IMR-90 (cell line): ENCODE results near the gene SVIL. TPM values are rescaled to one million over a fixed set of nuclear protein-coding genes. Genes with fewer than 3 reads are reported as not detected.

ENCODE experiments used
- ATAC-seq: fragments of 200-7000 bp; cut with Tn5 transposase; 2 replicates; pipeline ENCODE4 v1.9.1; 2020; ENCODE audit warnings: low read depth, mild to moderate bottlenecking, moderate library complexity
- Bru-seq: library from RNA; stranded (reverse); fragments of 400-500 nt; gene quantifications from one replicate; lab custom pipeline; 2021; lab: Mats Ljungman, UMichigan
- BruChase-seq, 2 experiments: library from RNA; stranded (reverse); fragments of 400-500 nt; gene quantifications; one replicate each; lab custom pipeline; 2021; lab: Mats Ljungman, UMichigan
- BruUV-seq: library from RNA; stranded (reverse); fragments of 400-500 nt; replicated peaks from 2 replicates; lab custom pipeline; 2021; lab: Mats Ljungman, UMichigan
- CTCF ChIA-PET: fragments of 300-600 bp; formaldehyde crosslinking; extraction: SDS; loops from one replicate; lab custom pipeline; 2021; ENCODE audit warnings: antibody characterized with exemption; lab: Yijun Ruan, JAX
- POLR2A ChIA-PET: fragments of 300-600 bp; sonication (Branson Sonifier 250); formaldehyde crosslinking; loops from one replicate; lab custom pipeline; 2022; ENCODE audit warnings: antibody characterized with exemption; ENCODE audit not compliant: unreplicated experiment; lab: Charles Lee
- DNase-seq: peaks from one replicate; pipeline ENCODE4 v3.0.0; 2013
- H2AFZ ChIP-seq: replicated peaks from 2 replicates; pipeline ENCODE3; 2013; ENCODE audit warnings: low read length, mild to moderate bottlenecking; ENCODE audit not compliant: poor library complexity
- H2AK5ac ChIP-seq: 2 replicates; pipeline ENCODE4 v1.6.1; 2013; ENCODE audit warnings: low read depth, low read length, inconsistent platforms
- H2AK9ac ChIP-seq: replicated peaks from 2 replicates; pipeline ENCODE3; 2013; ENCODE audit warnings: mild to moderate bottlenecking, low read depth, low read length, moderate library complexity; ENCODE audit not compliant: poor library complexity
- H2BK120ac ChIP-seq: 2 replicates; pipeline ENCODE4 v1.6.1; 2013; ENCODE audit warnings: low read depth, low read length, inconsistent platforms
- H2BK15ac ChIP-seq: 3 replicates; pipeline ENCODE4 v1.6.1; 2013; ENCODE audit warnings: low read depth, low read length, inconsistent platforms
- H2BK20ac ChIP-seq: 2 replicates; pipeline ENCODE4 v1.6.1; 2013; ENCODE audit warnings: low read depth, mild to moderate bottlenecking, inconsistent platforms, low read length, moderate library complexity
- H2BK5ac ChIP-seq: 2 replicates; pipeline ENCODE4 v1.6.1; 2013; ENCODE audit warnings: mild to moderate bottlenecking, low read depth, low read length, inconsistent platforms; ENCODE audit not compliant: poor library complexity, severe bottlenecking
- H3K14ac ChIP-seq: replicated peaks from 2 replicates; pipeline ENCODE4 v1.6.1; 2013; ENCODE audit warnings: low read depth, low read length, inconsistent platforms
- H3K18ac ChIP-seq: 2 replicates; pipeline ENCODE4 v1.6.1; 2013; ENCODE audit warnings: low read depth, low read length, control low read depth
- H3K23ac ChIP-seq: 2 replicates; pipeline ENCODE4 v1.6.1; 2013; ENCODE audit warnings: low read depth, low read length, inconsistent platforms
- H3K27ac ChIP-seq: 2 replicates; pipeline ENCODE4 v1.5.1; 2013; ENCODE audit warnings: mild to moderate bottlenecking, control low read depth, low read length; ENCODE audit not compliant: insufficient read depth
- H3K27me3 ChIP-seq: 2 replicates; pipeline ENCODE4 v1.6.1; 2013; ENCODE audit warnings: low read length; ENCODE audit not compliant: control insufficient read depth, insufficient read depth
- H3K36me3 ChIP-seq: 2 replicates; pipeline ENCODE4 v1.6.1; 2013; ENCODE audit warnings: low read length, mixed read lengths; ENCODE audit not compliant: control insufficient read depth, insufficient read depth
- H3K4ac ChIP-seq: 2 replicates; pipeline ENCODE4 v1.6.1; 2013; ENCODE audit warnings: low read depth, low read length, inconsistent platforms
- H3K4me1 ChIP-seq: 2 replicates; pipeline ENCODE4 v1.6.1; 2013; ENCODE audit warnings: low read length, mixed read lengths; ENCODE audit not compliant: control insufficient read depth, insufficient read depth
- H3K4me2 ChIP-seq: 2 replicates; pipeline ENCODE4 v1.6.1; 2013; ENCODE audit warnings: low read depth, mild to moderate bottlenecking, control low read depth, low read length, moderate library complexity
- H3K4me3 ChIP-seq: 2 replicates; pipeline ENCODE4 v1.5.1; 2013; ENCODE audit warnings: low read depth, mild to moderate bottlenecking, control low read depth, low read length, moderate library complexity; ENCODE audit not compliant: insufficient read depth
- H3K56ac ChIP-seq: 2 replicates; pipeline ENCODE4 v1.6.1; 2013; ENCODE audit warnings: low read length, inconsistent platforms; ENCODE audit not compliant: insufficient read depth; ENCODE audit errors: extremely low read depth
- H3K79me1 ChIP-seq, 2 experiments: 2 replicates each; pipeline ENCODE4 v1.6.1; 2013; ENCODE audit warnings: low read length in 2 of 2, inconsistent platforms in 1 of 2, low read depth in 1 of 2
- H3K9ac ChIP-seq: 2 replicates; pipeline ENCODE4 v1.6.1; 2013; ENCODE audit warnings: low read depth, low read length, control low read depth
- H3K9me1 ChIP-seq: 2 replicates; pipeline ENCODE4 v1.6.1; 2013; ENCODE audit warnings: low read length, inconsistent platforms; ENCODE audit not compliant: insufficient read depth
- H3K9me3 ChIP-seq: 2 replicates; pipeline ENCODE4 v1.6.1; 2013; ENCODE audit warnings: low read length; ENCODE audit not compliant: control insufficient read depth, insufficient read depth
- H4K20me1 ChIP-seq: 2 replicates; pipeline ENCODE4 v1.6.1; 2013; ENCODE audit warnings: low read length, inconsistent platforms; ENCODE audit not compliant: insufficient read depth
- H4K5ac ChIP-seq: 2 replicates; pipeline ENCODE4 v1.6.1; 2013; ENCODE audit warnings: mild to moderate bottlenecking, low read depth, low read length, control low read depth
- H4K8ac ChIP-seq, 2 experiments: 2 replicates each; pipeline ENCODE4 v1.6.1; 2013; ENCODE audit warnings: low read depth in 2 of 2, low read length in 2 of 2, control low read depth in 1 of 2, inconsistent platforms in 1 of 2
- H4K91ac ChIP-seq: 2 replicates; pipeline ENCODE4 v1.6.1; 2013; ENCODE audit warnings: low read depth, low read length, inconsistent platforms; ENCODE audit not compliant: insufficient read depth
- BHLHE40 ChIP-seq: fragments of 150-350 bp; IDR thresholded peaks from 2 replicates; pipeline ENCODE4 v1.6.1; 2016; ENCODE audit warnings: mild to moderate bottlenecking, low read depth, low read length
- CEBPB ChIP-seq: IDR thresholded peaks from 2 replicates; pipeline ENCODE4 v1.6.1; 2012; ENCODE audit warnings: low read depth, low read length, improper control_type of control experiment
- CTCF ChIP-seq: conservative IDR thresholded peaks from 2 replicates; pipeline ENCODE4 v1.5.1; 2012; ENCODE audit warnings: mild to moderate bottlenecking, low read depth, low read length, improper control_type of control experiment
- FOS ChIP-seq: fragments of 150-350 bp; IDR thresholded peaks from 2 replicates; pipeline ENCODE4 v1.6.1; 2016; ENCODE audit warnings: low read depth, low read length
- POLR2A ChIP-seq: IDR thresholded peaks from 2 replicates; pipeline ENCODE4 v1.6.1; 2012; ENCODE audit warnings: mild to moderate bottlenecking, low read depth, low read length
- WGBS, 2 experiments: methylation state at CpG; one replicate each; pipeline versions ENCODE4 v1.1.5 to v1.1.7; 2013; ENCODE audit warnings: missing lambda C conversion rate in 2 of 2; ENCODE audit not compliant: insufficient read length in 1 of 2; ENCODE audit errors: extremely low coverage in 2 of 2; 5-methylcytosine and 5-hydroxymethylcytosine counted together
- dilution Hi-C: fragments of 300-500 bp; cut with HindIII; formaldehyde crosslinking; loops from one replicate; pipeline ENCODE4 v1.14.3; 2018; ENCODE audit warnings: low sequenced_read_pairs; ENCODE audit not compliant: unreplicated experiment
- in situ Hi-C: fragments of 300-500 bp; cut with MboI; formaldehyde crosslinking; loops from 3 replicates; pipeline ENCODE4 v1.14.3; 2019; ENCODE audit warnings: low sequenced_read_pairs, inconsistent platforms, mixed read lengths
- intact Hi-C: fragments of 100-400 bp; cut with micrococcal nuclease; formaldehyde crosslinking; loops from 2 replicates; pipeline ENCODE4 v1.10.0; 2022
- long read RNA-seq: library from polyadenylated mRNA; unstranded; transcript quantifications from one replicate; pipeline ENCODE4 v2.0.0, GENCODE V29; 2021; ENCODE audit not compliant: unreplicated experiment
- polyA plus RNA-seq, 3 experiments: library from polyadenylated mRNA; depleted of rRNA; stranded (reverse); fragments of >200 nt; gene quantifications; 2 replicates each; pipeline ENCODE4 v1.2.3, GENCODE V29; 2012; ENCODE audit warnings: low replicate concordance in 1 of 3
- total RNA-seq: library from RNA; depleted of rRNA; stranded (reverse); fragments of >200 nt; gene quantifications from 2 replicates; pipeline ENCODE4 v1.2.3, GENCODE V29; 2012; rRNA removed

SVIL gene
- total RNA-seq (11.5 and 13.6 TPM in 2 replicates), polyA plus RNA-seq (2012; rRNA removed) (10.9 and 11.6 TPM in 2 replicates), Bru-seq, nascent RNA (percentile 90 among the genes with signal in this experiment), BruChase-seq, experiment 1, labeled RNA remaining after a 6-hour chase (percentile 86 among the genes with signal in this experiment), BruChase-seq, experiment 2, labeled RNA remaining after a 2-hour chase (percentile 86 among the genes with signal in this experiment)
- 4.9 and 6.7 TPM in 2 replicates for polyA plus RNA-seq (2012; cell fraction: cytosol; rRNA removed)
- polyA plus RNA-seq (2012; cell fraction: nucleus; rRNA removed; ENCODE audit: low replicate concordance): 19.7 and 44.0 TPM in 2 replicates
- long read RNA-seq, partial matches to known transcripts: 24 of 40 reads
- long read RNA-seq, other reads (novel, unspliced or antisense): 16 of 40 reads

GRCh38 chr10:29634764-29635625 lies at the start of gene SVIL:
Gene SVIL, minus strand, starts transcription at chr10:29634971. Its CDS starts 79,913 bp downstream, at chr10:29555058.
- peak within 1 kb of the TSS; percentile 17 for H2AFZ ChIP-seq
- peaks cover 11% of the 10 kb centered on the region for H3K4me1 ChIP-seq
- H3K4ac ChIP-seq: peak within 1 kb of the TSS; percentile 86
- no peaks in the 10 kb centered on the region for H3K9me3 ChIP-seq
- no peaks in the 10 kb centered on the region for H3K27me3 ChIP-seq
- peak within 1 kb of the TSS; percentile 62 for H2BK20ac ChIP-seq
- DNase-seq (peak; percentile 71), ATAC-seq (peak; percentile 77)
- H2AK9ac ChIP-seq: peak within 1 kb of the TSS; percentile 18
- in situ Hi-C loops (no loop called here), dilution Hi-C loops (no loop called here), intact Hi-C loops (no loop called here)
- peak within 1 kb of the TSS; percentile 0 for H4K5ac ChIP-seq
- no peak within 1 kb of the TSS for H3K4me3 ChIP-seq
- H2BK5ac ChIP-seq: peak within 1 kb of the TSS; percentile 90
- peaks cover 24% of the 10 kb centered on the region; the same call in 1 of the 2 replicates for H4K20me1 ChIP-seq
- ChIA-PET POLR2A (no interaction called here), CTCF (interaction anchor here (0.5 to 0.7 kb wide), 2 partner anchors 167 to 230 kb away, joined by 3 to 4 read pairs; no protein-coding TSS in a partner anchor)
- H3K56ac ChIP-seq: peak within 1 kb of the TSS; percentile 21; the same call in 1 of the 2 replicates
- peak within 1 kb of the TSS; percentile 74 for H4K91ac ChIP-seq
- H3K14ac ChIP-seq: peak within 1 kb of the TSS; percentile 58
- BruUV-seq: no TSS peak
- peak within 1 kb of the TSS; percentile 53; the same call in 1 of the 2 replicates for H3K23ac ChIP-seq
- peak within 1 kb of the TSS; percentile 42; the same call in 2 of the 3 replicates for H2BK15ac ChIP-seq
- peak within 1 kb of the TSS; percentile 46; the same call in 1 of the 2 replicates for H3K9ac ChIP-seq
- H3K4me2 ChIP-seq: peak within 1 kb of the TSS; percentile 64; the same call in 1 of the 2 replicates
- H3K18ac ChIP-seq: peak within 1 kb of the TSS; percentile 76; the same call in 1 of the 2 replicates
- peaks cover 16% of the 10 kb centered on the region for H3K9me1 ChIP-seq
- H3K79me1 ChIP-seq: peaks cover 21 to 70% of the 10 kb centered on the region in 2 experiments; a peak in 3 of 4 replicates
- peak within 1 kb of the TSS; percentile 18 to 57; a peak in 2 of 4 replicates for H4K8ac ChIP-seq
- peak within 1 kb of the TSS; percentile 78 for H3K27ac ChIP-seq
- peak within 1 kb of the TSS; percentile 92 for H2AK5ac ChIP-seq
- TF ChIP-seq FOS (peak; percentile 20; the same call in 1 of the 2 replicates), CEBPB (peak; percentile 75), CTCF (no peak), POLR2A (no peak), BHLHE40 (peak; percentile 60; the same call in 1 of the 2 replicates)
- peak within 1 kb of the TSS; percentile 67 for H2BK120ac ChIP-seq
- WGBS, 2 experiments: 41% methylated on average over 3 of the region's 10 CpGs; no CpG with 5 or more reads in 1 of the 2 experiments
- no peaks in the 10 kb centered on the region; the same call in 1 of the 2 replicates for H3K36me3 ChIP-seq
